ENCODE results near the gene LRFN2.

Gene LRFN2

DNA sequence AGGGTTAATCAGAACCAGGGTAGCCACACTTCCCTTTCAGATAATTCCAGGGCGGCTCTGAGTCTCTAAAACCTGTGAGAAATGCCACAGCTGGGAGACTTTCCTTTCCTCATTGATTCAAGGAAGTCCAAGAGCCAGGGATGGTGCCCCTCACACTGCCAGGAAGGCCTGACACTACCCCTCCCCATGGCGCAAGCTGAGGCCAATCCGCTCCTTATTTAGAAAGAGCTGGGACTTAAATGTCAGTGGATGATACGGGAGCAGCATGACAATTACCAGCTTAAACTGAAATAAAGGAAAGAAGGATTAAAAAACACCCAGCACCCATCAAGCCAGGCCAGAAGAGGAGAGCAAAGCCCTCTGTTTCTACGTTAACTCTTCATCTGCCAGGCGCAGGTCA, 244.4 kb downstream of the LRFN2 start:
- TF ChIP-seq CTCF (IDR thresholded peaks at IDR 0.05; ENCODE audit: extremely low read depth, missing control alignments) = no peak
- no peak for DNase-seq (ENCODE audit: low spot score)

DNA sequence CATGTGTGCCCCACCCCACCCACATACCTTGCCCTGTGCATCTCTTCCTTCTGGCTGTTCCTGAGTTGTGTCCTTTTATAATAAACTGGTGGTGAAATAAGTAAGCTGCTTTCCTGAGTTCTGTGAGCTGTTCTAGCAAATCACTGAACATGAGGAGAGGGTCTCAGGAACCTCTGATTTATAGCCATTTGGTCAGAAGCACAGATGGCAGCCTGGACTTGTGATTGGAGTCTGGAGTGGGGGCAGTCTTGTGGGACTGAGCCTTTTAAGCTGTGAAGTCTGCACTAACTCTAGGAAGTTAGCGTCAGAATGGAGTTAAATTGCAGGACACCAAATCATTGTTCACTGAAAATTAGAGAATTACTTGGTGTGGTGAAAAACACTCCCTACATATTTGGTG, 245.4 kb downstream of the LRFN2 start:
- DNase-seq (ENCODE audit: low spot score) = no peak

More for the DNA sequence above, 245.4 kb downstream of the LRFN2 start:
- no peak for TF ChIP-seq CTCF (IDR thresholded peaks at IDR 0.05; ENCODE audit: extremely low read depth, missing control alignments)

Measured in GM20000 (cell line).